Measurements from ENCODE around the gene GALT. TPM values are rescaled to one million over a fixed set of nuclear protein-coding genes. Genes with fewer than 3 reads are reported as not detected.
A peak's percentile ranks its signal among the peaks of the same experiment; 100 is the strongest.

GALT gene
- total RNA-seq, result 10 to 100 TPM; 38.5 to 75.3 (median 63.7) TPM

DNA sequence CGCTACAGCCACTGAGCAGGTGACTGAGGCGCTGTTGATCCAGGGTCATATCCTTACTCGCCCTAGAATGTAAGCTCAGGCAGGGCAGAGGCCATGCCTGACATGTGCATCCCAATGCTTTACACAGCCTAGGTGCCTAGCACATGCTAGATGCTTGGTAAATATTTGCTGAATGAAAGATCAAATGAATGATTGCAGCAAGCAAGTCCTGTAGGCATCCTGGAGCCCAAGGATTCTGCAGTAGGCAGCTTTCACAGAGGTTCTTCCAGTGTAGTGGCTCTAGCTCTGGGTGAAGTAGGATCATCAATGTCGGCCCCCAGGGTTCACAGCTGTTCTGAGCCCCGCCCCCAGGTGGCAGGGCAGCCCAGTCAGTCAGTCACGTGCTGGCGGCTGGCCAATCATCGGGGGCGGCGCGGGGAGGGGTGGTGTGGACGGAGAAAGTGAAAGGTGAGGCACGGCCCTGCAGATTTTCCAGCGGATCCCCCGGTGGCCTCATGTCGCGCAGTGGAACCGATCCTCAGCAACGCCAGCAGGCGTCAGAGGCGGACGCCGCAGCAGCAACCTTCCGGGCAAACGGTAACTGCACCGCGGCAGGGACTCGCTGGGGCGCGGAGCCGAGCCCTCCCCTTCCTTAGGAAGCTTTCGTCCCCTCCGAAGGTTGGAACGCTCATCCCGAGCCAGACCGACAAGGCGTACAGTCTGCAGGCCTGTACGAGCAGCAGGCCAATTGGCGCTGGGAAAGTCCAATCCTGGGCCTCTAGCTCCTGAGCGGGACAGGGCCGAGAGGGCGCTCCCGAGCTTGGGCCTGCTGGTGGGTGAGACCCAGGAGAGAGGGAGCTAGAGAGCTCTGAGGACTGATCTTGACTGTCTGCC, at the start of gene GALT:
TSS of gene GALT (plus strand) at position 465 of the 873 bp plus-strand sequence. CDS start at position 495, 30 bp downstream.
- Histone ChIP-seq H3K27ac (peak within 1 kb of the TSS; percentile 22 to 92 (median 84)), H3K9me3 (no peaks in the 10 kb centered on the region), H3K27me3 (no peaks in the 10 kb centered on the region), H3K36me3 (peaks cover 0 to 23% (median 5%) of the 10 kb centered on the region in 3 donors), H3K4me1 (peaks cover 0 to 37% (median 28%) of the 10 kb centered on the region in 4 donors), H3K4me3 (peak within 1 kb of the TSS; percentile 47 to 88 (median 69))
- peak in 1 of 2 donors; percentile 59 for TF ChIP-seq POLR2A (IDR thresholded peaks at IDR 0.05)
- TF ChIP-seq, protein P1, sequence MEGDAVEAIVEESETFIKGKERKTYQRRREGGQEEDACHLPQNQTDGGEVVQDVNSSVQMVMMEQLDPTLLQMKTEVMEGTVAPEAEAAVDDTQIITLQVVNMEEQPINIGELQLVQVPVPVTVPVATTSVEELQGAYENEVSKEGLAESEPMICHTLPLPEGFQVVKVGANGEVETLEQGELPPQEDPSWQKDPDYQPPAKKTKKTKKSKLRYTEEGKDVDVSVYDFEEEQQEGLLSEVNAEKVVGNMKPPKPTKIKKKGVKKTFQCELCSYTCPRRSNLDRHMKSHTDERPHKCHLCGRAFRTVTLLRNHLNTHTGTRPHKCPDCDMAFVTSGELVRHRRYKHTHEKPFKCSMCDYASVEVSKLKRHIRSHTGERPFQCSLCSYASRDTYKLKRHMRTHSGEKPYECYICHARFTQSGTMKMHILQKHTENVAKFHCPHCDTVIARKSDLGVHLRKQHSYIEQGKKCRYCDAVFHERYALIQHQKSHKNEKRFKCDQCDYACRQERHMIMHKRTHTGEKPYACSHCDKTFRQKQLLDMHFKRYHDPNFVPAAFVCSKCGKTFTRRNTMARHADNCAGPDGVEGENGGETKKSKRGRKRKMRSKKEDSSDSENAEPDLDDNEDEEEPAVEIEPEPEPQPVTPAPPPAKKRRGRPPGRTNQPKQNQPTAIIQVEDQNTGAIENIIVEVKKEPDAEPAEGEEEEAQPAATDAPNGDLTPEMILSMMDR (IDR thresholded peaks at IDR 0.05), result peak; percentile 25 to 73 (median 39)
- TF ChIP-seq EP300 (IDR thresholded peaks at IDR 0.05), result peak; percentile 29 to 76
- peak; percentile 97 to 99 for DNase-seq (ENCODE audit: low spot score in 2 of 2)
- WGBS, 2 donors, result 5 to 7% methylated on average over 33 to 42 of the region's 43 CpGs

DNA sequence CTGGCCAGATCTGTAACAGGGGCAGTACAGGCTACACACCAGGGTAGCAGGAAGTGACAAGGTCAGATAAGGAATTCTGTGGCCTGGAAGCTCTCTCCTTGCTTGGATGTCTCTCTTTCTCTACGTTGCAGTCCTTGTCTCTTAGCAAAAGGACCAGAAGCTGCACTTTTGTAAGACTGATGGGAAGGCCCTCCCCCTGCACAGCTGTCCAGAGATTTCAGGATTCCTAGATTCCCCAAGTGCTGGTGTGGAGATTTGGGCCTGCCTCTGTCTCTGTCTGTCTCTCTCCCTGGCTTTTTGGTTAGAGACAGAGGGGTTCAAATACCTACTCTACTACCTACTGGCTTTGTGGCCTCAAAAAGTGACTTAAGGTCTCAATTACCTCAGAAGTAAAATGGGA, 46.9 kb upstream of the GALT start:
- DNase-seq (ENCODE audit: low spot score in 2 of 2), result no peak
- Histone ChIP-seq H3K4me1 (peaks cover 0 to 6% (median 0%) of the 10 kb centered on the region in 4 donors), H3K36me3 (no peaks in the 10 kb centered on the region), H3K4me3 (no peak overlapping the region), H3K27me3 (no peaks in the 10 kb centered on the region), H3K9me3 (no peaks in the 10 kb centered on the region), H3K27ac (no peak overlapping the region)
- TF ChIP-seq POLR2A (IDR thresholded peaks at IDR 0.05), result no peak
- 10 to 44% methylated on average over 1 of the region's 1 CpG for WGBS, 2 donors

DNA sequence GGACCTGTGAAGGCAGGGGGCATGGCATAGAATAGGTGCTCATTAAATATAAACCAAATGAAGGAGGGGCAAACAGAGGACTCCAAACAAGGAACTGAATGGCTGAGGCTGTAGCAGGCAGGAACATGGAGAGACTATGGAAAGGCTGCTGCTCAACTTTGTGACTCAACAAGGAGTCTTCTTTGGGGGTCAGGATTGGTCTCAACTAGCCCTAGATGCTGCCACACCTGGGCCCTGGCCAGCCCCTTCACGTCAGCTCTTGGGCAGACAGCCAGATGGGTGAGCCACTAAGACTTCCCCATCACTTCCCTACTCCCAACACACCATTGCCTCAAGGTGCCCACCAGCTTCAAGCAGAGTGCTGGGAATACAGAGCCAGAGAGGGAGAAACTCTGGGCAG, 45.6 kb upstream of the GALT start:
- H3K27ac ChIP-seq, result no peak overlapping the region
- WGBS, 2 donors, result 50 to 71% methylated on average over 1 of the region's 1 CpG
- H3K27me3 ChIP-seq, result no peaks in the 10 kb centered on the region
- peaks cover 0 to 4% (median 0%) of the 10 kb centered on the region in 4 donors for H3K4me1 ChIP-seq
- DNase-seq (ENCODE audit: low spot score in 2 of 2), result no peak
- H3K36me3 ChIP-seq, result no peaks in the 10 kb centered on the region
- TF ChIP-seq EP300 (IDR thresholded peaks at IDR 0.05) (no peak), POLR2A (IDR thresholded peaks at IDR 0.05) (no peak)
- TF ChIP-seq, protein P1 (IDR thresholded peaks at IDR 0.05), result no peak
- H3K9me3 ChIP-seq, result no peaks in the 10 kb centered on the region
- no peak overlapping the region for H3K4me3 ChIP-seq

DNA sequence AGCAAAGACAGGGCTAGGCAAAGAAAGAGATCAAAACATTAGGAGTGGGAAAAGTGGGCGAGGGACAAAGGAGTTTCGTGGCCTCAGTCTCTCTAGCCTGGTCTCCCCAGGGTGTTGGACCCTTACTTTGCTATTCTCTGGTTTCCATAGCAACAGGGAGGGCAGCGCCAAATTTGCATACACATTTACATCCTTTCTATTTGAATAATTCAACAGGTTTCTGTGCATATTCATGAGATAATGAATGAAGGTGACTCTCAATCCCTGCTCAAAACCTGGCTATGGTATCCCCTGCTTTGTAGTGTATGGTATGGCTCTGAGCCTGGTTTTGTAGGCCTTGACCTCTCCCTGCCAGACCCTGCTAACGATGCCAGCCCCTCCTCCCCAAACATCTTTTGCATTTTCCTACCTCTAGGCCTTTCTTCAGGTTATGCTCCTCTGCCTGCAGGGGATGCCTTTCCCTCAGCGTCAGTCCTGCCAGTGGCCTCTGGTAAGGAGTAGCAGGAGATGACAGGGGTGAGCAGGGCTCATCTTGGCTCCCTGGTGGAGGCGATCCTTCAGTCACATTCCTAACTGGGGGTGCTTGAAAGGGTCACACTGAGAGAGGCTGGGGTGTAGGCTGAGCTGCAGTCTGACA, 44.4 kb upstream of the GALT start:
- no peaks in the 10 kb centered on the region for H3K27me3 ChIP-seq
- no peak overlapping the region for H3K4me3 ChIP-seq
- WGBS, 2 donors, result 80 to 81% methylated on average over 6 of the region's 6 CpGs
- no peaks in the 10 kb centered on the region for H3K9me3 ChIP-seq
- H3K27ac ChIP-seq, result no peak overlapping the region
- no peaks in the 10 kb centered on the region for H3K36me3 ChIP-seq
- TF ChIP-seq, protein P1 (IDR thresholded peaks at IDR 0.05), result no peak
- TF ChIP-seq POLR2A (IDR thresholded peaks at IDR 0.05) (no peak), EP300 (IDR thresholded peaks at IDR 0.05) (no peak)
- DNase-seq (ENCODE audit: low spot score in 2 of 2), result no peak
- peaks cover 0 to 4% (median 0%) of the 10 kb centered on the region in 4 donors for H3K4me1 ChIP-seq

DNA sequence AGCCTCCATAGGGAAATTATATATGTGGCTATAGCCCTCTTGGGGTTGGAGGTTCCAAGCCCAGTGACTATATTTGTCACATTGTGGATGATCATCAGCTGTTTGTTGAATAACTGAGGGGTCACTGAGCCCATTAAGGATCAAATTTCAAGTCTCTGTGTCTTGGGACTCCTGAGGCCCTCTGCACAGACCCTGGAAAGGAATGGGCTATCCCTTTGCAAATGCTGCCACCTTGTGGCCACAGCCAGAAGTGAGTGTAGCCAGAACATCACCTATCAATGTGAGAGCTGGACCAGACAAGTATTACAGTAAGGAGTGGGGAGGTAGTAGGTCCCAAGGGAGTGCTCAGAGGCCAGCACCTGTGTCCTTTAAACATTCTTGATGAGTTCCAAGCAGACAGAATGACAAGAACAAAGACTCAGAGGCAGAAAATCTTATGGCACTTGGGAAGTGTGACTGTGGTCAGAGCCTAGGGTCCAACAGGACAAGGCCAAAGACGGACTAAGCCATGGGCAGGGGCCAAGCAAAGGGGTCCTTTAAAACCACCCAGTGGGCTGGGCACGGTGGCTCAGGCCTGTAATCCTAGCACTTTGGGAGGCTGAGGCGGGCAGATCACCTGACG, 42.8 kb upstream of the GALT start:
- TF ChIP-seq, protein P1 (IDR thresholded peaks at IDR 0.05), result peak; percentile 84 to 92 (median 87)
- TF ChIP-seq EP300 (IDR thresholded peaks at IDR 0.05), result no peak
- Histone ChIP-seq H3K27me3 (no peaks in the 10 kb centered on the region), H3K9me3 (no peaks in the 10 kb centered on the region), H3K27ac (no peak overlapping the region), H3K4me1 (peaks cover 0 to 4% (median 0%) of the 10 kb centered on the region in 4 donors), H3K4me3 (no peak overlapping the region), H3K36me3 (no peaks in the 10 kb centered on the region)
- peak; percentile 78 to 95 for DNase-seq (ENCODE audit: low spot score in 2 of 2)
- WGBS, 2 donors, result 55 to 56% methylated on average over 4 of the region's 4 CpGs
